Measurements from ENCODE around the gene C10orf143. TPM values are rescaled to one million over a fixed set of nuclear protein-coding genes. Genes with fewer than 3 reads are reported as not detected.

Gene C10orf143
- 1 to 10 TPM; 1.1 to 8.5 (median 4.5) TPM for total RNA-seq

DNA sequence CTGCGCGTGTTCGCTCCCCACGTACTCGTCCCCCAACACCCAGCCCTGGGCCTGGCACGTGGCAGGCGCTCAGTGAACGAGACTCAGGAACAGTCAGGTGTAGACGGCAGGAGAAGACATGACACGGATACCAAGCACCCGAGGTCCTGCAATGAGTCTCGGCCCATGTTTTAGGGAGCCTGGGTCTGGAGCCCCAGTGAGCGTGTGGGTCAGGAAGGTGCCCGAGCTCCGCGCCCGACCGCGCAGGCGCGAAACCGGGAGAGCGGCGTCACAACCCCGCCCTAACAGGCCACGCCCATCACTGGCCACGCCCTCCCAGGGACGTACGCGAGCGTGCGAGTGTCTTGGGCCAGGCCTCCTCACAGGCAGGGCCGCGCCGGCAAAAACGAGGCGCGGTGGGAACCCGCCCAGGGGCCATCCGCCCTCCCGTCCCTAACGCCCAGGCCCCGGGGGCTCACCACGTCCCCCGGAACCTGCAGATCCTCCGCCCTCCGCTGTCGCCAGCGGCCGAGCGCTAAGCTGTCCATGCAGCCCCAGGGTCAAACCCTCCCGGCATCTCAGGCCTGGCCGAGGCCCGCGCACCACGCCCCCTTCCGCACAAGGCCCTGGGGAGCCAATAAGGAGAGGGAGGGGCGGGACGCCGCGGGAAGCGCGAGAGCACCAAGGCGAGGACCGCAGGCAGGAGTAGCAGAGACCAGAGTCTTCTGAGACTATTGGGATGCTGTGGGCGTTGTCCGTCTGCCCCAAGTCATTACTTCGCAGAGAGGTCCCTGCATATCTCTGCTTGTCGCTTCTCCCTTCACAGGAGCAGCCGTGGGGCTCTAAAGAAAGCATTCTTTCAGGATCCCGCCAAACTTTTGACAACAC is at the start of gene C10orf143:
TSS of gene C10orf143 (minus strand) at position 585 of the 867 bp plus-strand sequence. CDS start at position 527, 58 bp downstream.
- Histone ChIP-seq H3K9me3 (no peaks in the 10 kb centered on the region), H3K27me3 (no peaks in the 10 kb centered on the region), H3K4me3 (peak within 1 kb of the TSS; percentile 89), H3K27ac (peak within 1 kb of the TSS; percentile 95), H3K36me3 (peaks cover 4% of the 10 kb centered on the region), H3K4me1 (peaks cover 28% of the 10 kb centered on the region)
- WGBS = under 1% methylated on average over 61 of the region's 71 CpGs
- DNase-seq (ENCODE audit: low spot score in 2 of 2) = peak; percentile 98 to 99
- peak; percentile 22 to 83 (median 37) for TF ChIP-seq POLR2AphosphoS5 (IDR thresholded peaks at IDR 0.05)
- TF ChIP-seq, protein P1, sequence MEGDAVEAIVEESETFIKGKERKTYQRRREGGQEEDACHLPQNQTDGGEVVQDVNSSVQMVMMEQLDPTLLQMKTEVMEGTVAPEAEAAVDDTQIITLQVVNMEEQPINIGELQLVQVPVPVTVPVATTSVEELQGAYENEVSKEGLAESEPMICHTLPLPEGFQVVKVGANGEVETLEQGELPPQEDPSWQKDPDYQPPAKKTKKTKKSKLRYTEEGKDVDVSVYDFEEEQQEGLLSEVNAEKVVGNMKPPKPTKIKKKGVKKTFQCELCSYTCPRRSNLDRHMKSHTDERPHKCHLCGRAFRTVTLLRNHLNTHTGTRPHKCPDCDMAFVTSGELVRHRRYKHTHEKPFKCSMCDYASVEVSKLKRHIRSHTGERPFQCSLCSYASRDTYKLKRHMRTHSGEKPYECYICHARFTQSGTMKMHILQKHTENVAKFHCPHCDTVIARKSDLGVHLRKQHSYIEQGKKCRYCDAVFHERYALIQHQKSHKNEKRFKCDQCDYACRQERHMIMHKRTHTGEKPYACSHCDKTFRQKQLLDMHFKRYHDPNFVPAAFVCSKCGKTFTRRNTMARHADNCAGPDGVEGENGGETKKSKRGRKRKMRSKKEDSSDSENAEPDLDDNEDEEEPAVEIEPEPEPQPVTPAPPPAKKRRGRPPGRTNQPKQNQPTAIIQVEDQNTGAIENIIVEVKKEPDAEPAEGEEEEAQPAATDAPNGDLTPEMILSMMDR (IDR thresholded peaks at IDR 0.05) = no peak
- TF ChIP-seq POLR2A (IDR thresholded peaks at IDR 0.05) = peak; percentile 10 to 83
- no peak for TF ChIP-seq EP300 (IDR thresholded peaks at IDR 0.05)

DNA sequence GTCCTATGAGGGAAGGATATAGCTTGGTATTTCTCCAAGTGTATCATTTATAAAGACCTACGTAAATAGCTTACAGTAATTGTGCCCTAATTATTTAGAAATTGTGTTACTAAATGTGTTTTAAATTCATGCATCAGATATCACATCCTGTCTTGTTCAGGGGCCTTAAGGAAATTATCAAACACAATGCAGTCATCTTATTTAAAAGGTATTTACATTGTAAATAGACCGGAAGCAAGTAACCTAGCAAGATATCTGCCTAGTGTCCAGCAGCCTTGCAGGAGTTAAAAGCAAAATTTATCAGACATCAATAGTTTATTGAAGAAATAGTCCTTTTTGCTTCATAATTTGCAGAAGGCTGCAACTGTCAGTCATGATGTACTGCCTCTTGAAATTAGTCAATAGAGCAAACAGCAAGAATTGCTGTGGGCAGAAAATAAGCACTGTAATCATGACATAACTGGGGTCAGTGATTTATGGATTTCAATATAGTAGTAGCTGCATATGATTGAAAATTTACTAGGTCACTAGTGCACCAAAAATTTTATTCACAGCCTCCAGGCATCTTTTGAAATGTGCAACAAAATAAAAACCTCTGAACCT is 48.7 kb upstream of the C10orf143 start:
- Histone ChIP-seq H3K27me3 (no peaks in the 10 kb centered on the region), H3K36me3 (peaks cover 41% of the 10 kb centered on the region), H3K27ac (no peak overlapping the region), H3K4me1 (no peaks in the 10 kb centered on the region), H3K9me3 (no peaks in the 10 kb centered on the region), H3K4me3 (no peak overlapping the region)
- WGBS = 78% methylated on average over 2 of the region's 2 CpGs
- TF ChIP-seq, protein P1 (IDR thresholded peaks at IDR 0.05) = no peak
- TF ChIP-seq POLR2A (IDR thresholded peaks at IDR 0.05) (no peak), POLR2AphosphoS5 (IDR thresholded peaks at IDR 0.05) (no peak), EP300 (IDR thresholded peaks at IDR 0.05) (no peak)
- DNase-seq (ENCODE audit: low spot score in 2 of 2) = no peak

DNA sequence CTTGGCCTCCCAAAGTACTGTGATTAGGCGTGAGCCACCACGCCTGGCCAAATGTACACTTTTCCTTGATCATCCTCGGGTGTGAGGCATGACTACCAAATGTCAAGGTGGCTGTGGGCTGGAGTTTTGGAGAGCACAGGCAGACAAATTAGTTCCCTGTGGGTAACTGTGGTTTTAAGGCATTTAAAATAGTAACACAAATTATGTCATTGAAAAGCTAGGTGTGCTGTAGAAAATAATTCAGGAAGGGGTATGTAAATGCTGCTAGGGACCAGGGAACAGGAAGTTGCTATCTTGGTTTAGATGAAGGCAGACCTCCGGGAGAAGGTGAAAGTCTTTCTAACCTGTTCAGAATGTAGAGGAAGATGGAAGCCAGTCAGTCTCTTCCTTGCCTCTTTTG is 35.4 kb upstream of the C10orf143 start:
- Histone ChIP-seq H3K36me3 (peaks cover 40% of the 10 kb centered on the region), H3K27ac (no peak overlapping the region), H3K4me3 (no peak overlapping the region), H3K9me3 (no peaks in the 10 kb centered on the region), H3K4me1 (peaks cover 9% of the 10 kb centered on the region), H3K27me3 (no peaks in the 10 kb centered on the region)
- no peak for DNase-seq (ENCODE audit: low spot score in 2 of 2)
- 92% methylated on average over 4 of the region's 4 CpGs for WGBS
- TF ChIP-seq EP300 (IDR thresholded peaks at IDR 0.05) (no peak), POLR2AphosphoS5 (IDR thresholded peaks at IDR 0.05) (no peak), POLR2A (IDR thresholded peaks at IDR 0.05) (no peak)
- TF ChIP-seq, protein P1 (IDR thresholded peaks at IDR 0.05) = no peak

DNA sequence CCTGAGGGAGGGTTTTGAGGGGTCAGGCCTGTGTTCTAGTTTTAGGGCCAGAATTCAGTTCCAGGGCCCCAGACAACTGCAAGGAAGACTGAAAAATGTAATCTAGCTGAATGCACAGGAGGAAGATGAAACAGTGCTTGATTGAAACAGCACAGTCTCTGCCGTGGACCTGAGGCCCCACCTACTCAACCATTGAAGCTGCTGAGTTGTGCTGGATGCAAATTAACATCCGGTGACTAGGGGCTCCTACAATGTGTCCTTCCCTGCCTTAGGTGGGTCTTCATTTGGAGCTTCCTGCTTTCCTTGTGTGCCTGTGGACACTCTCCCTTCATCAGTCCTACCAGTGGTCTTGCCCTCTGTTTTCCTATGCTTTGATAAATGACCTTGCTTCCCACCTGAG is 31.2 kb upstream of the C10orf143 start:
- no peak overlapping the region for H3K27ac ChIP-seq

More for the DNA sequence above, 31.2 kb upstream of the C10orf143 start:
- WGBS = 53% methylated on average over 2 of the region's 2 CpGs
- TF ChIP-seq EP300 (IDR thresholded peaks at IDR 0.05) (no peak), POLR2A (IDR thresholded peaks at IDR 0.05) (no peak), POLR2AphosphoS5 (IDR thresholded peaks at IDR 0.05) (no peak)
- TF ChIP-seq, protein P1 (IDR thresholded peaks at IDR 0.05) = no peak
- peaks cover 44% of the 10 kb centered on the region for H3K4me1 ChIP-seq
- DNase-seq (ENCODE audit: low spot score in 2 of 2) = no peak
- no peaks in the 10 kb centered on the region for H3K27me3 ChIP-seq
- H3K36me3 ChIP-seq = peaks cover 30% of the 10 kb centered on the region
- H3K9me3 ChIP-seq = no peaks in the 10 kb centered on the region
- H3K4me3 ChIP-seq = no peak overlapping the region
